ENCODE data around the gene LRP10. TPM values are rescaled to one million over a fixed set of nuclear protein-coding genes. Genes with fewer than 3 reads are reported as not detected.

The LRP10 gene
- total RNA-seq, 1 donor from 2014 or later = 40.5 TPM

GRCh38 chr14:22837114-22837749, 34.3 kb upstream of the LRP10 start:
- Mint-ChIP-seq H3K36me3 (ENCODE audit: low read depth) (peaks cover 43% of the 10 kb centered on the region), H3K27me3 (ENCODE audit: low read depth) (peaks cover 21% of the 10 kb centered on the region), H3K9me3 (no peaks in the 10 kb centered on the region), H3K27ac (no peak overlapping the region), H3K4me3 (ENCODE audit: low read depth) (peak overlapping the region; percentile 60), H3K4me1 (ENCODE audit: low read depth) (peaks cover 3% of the 10 kb centered on the region)
- intact Hi-C loops (cut with micrococcal nuclease) = no loop called here
- no peak for DNase-seq (ENCODE audit: low spot score)

GRCh38 chr14:22837750-22838538, 33.6 kb upstream of the LRP10 start:
- Mint-ChIP-seq H3K4me3 (ENCODE audit: low read depth) (no peak overlapping the region), H3K27me3 (ENCODE audit: low read depth) (peaks cover 21% of the 10 kb centered on the region), H3K4me1 (ENCODE audit: low read depth) (peaks cover 3% of the 10 kb centered on the region), H3K27ac (no peak overlapping the region), H3K9me3 (no peaks in the 10 kb centered on the region), H3K36me3 (ENCODE audit: low read depth) (peaks cover 39% of the 10 kb centered on the region)
- no peak for DNase-seq (ENCODE audit: low spot score)
- intact Hi-C loops (cut with micrococcal nuclease) = no loop called here

- peaks cover 21% of the 10 kb centered on the region for H3K27me3 Mint-ChIP-seq (ENCODE audit: low read depth)
Observed at GRCh38 chr14:22838631-22839041, 32.9 kb upstream of the LRP10 start.

GRCh38 chr14:22839159-22839779, 32.3 kb upstream of the LRP10 start:
- no peaks in the 10 kb centered on the region for H3K9me3 Mint-ChIP-seq
- no peak overlapping the region for H3K4me3 Mint-ChIP-seq (ENCODE audit: low read depth)
- peaks cover 21% of the 10 kb centered on the region for H3K27me3 Mint-ChIP-seq (ENCODE audit: low read depth)
- peaks cover 3% of the 10 kb centered on the region for H3K4me1 Mint-ChIP-seq (ENCODE audit: low read depth)
- no peak for DNase-seq (ENCODE audit: low spot score)
- no peak overlapping the region for H3K27ac Mint-ChIP-seq
- peaks cover 29% of the 10 kb centered on the region for H3K36me3 Mint-ChIP-seq (ENCODE audit: low read depth)
- intact Hi-C loops (cut with micrococcal nuclease) = no loop called here

More at GRCh38 chr14:22838631-22839041, 32.9 kb upstream of the LRP10 start:
- DNase-seq (ENCODE audit: low spot score) = no peak
- intact Hi-C loops (cut with micrococcal nuclease) = no loop called here
- no peaks in the 10 kb centered on the region for H3K9me3 Mint-ChIP-seq
- H3K36me3 Mint-ChIP-seq (ENCODE audit: low read depth) = peaks cover 35% of the 10 kb centered on the region
- no peak overlapping the region for H3K27ac Mint-ChIP-seq
- peaks cover 3% of the 10 kb centered on the region for H3K4me1 Mint-ChIP-seq (ENCODE audit: low read depth)
- H3K4me3 Mint-ChIP-seq (ENCODE audit: low read depth) = no peak overlapping the region

- H3K36me3 Mint-ChIP-seq (ENCODE audit: low read depth) = peaks cover 11% of the 10 kb centered on the region
- H3K27ac Mint-ChIP-seq = no peak overlapping the region
- no peaks in the 10 kb centered on the region for H3K9me3 Mint-ChIP-seq
- H3K27me3 Mint-ChIP-seq (ENCODE audit: low read depth) = peaks cover 18% of the 10 kb centered on the region
- DNase-seq (ENCODE audit: low spot score) = no peak
- peaks cover 3% of the 10 kb centered on the region for H3K4me1 Mint-ChIP-seq (ENCODE audit: low read depth)
- H3K4me3 Mint-ChIP-seq (ENCODE audit: low read depth) = no peak overlapping the region
- intact Hi-C loops (cut with micrococcal nuclease) = no loop called here
Observed at GRCh38 chr14:22841311-22841710, 30.2 kb upstream of the LRP10 start.

- peaks cover 3% of the 10 kb centered on the region for H3K4me1 Mint-ChIP-seq (ENCODE audit: low read depth)
- intact Hi-C loops (cut with micrococcal nuclease) = no loop called here
- no peak overlapping the region for H3K4me3 Mint-ChIP-seq (ENCODE audit: low read depth)
- no peak for DNase-seq (ENCODE audit: low spot score)
- peaks cover 9% of the 10 kb centered on the region for H3K36me3 Mint-ChIP-seq (ENCODE audit: low read depth)
- H3K27ac Mint-ChIP-seq = no peak overlapping the region
- peaks cover 19% of the 10 kb centered on the region for H3K27me3 Mint-ChIP-seq (ENCODE audit: low read depth)
- no peaks in the 10 kb centered on the region for H3K9me3 Mint-ChIP-seq
Observed at GRCh38 chr14:22841769-22842168, 29.8 kb upstream of the LRP10 start.

GRCh38 chr14:22842211-22843122, 29.1 kb upstream of the LRP10 start:
- no peak for DNase-seq (ENCODE audit: low spot score)
- H3K36me3 Mint-ChIP-seq (ENCODE audit: low read depth) = peaks cover 5% of the 10 kb centered on the region
- no peaks in the 10 kb centered on the region for H3K9me3 Mint-ChIP-seq
- no peaks in the 10 kb centered on the region for H3K4me1 Mint-ChIP-seq (ENCODE audit: low read depth)
- H3K4me3 Mint-ChIP-seq (ENCODE audit: low read depth) = no peak overlapping the region
- peaks cover 15% of the 10 kb centered on the region for H3K27me3 Mint-ChIP-seq (ENCODE audit: low read depth)
- intact Hi-C loops (cut with micrococcal nuclease) = no loop called here
- H3K27ac Mint-ChIP-seq = no peak overlapping the region

- H3K36me3 Mint-ChIP-seq (ENCODE audit: low read depth) = peaks cover 2% of the 10 kb centered on the region
- peaks cover 12% of the 10 kb centered on the region for H3K27me3 Mint-ChIP-seq (ENCODE audit: low read depth)
- H3K4me1 Mint-ChIP-seq (ENCODE audit: low read depth) = no peaks in the 10 kb centered on the region
- H3K4me3 Mint-ChIP-seq (ENCODE audit: low read depth) = no peak overlapping the region
- H3K9me3 Mint-ChIP-seq = no peaks in the 10 kb centered on the region
- DNase-seq (ENCODE audit: low spot score) = no peak
- intact Hi-C loops (cut with micrococcal nuclease) = no loop called here
- H3K27ac Mint-ChIP-seq = no peak overlapping the region
Observed at GRCh38 chr14:22843123-22843925, 28.2 kb upstream of the LRP10 start.

- Mint-ChIP-seq H3K36me3 (ENCODE audit: low read depth) (no peaks in the 10 kb centered on the region), H3K27ac (no peak overlapping the region), H3K4me3 (ENCODE audit: low read depth) (no peak overlapping the region), H3K9me3 (no peaks in the 10 kb centered on the region), H3K27me3 (ENCODE audit: low read depth) (peaks cover 8% of the 10 kb centered on the region), H3K4me1 (ENCODE audit: low read depth) (no peaks in the 10 kb centered on the region)
- DNase-seq (ENCODE audit: low spot score) = no peak
- intact Hi-C loops (cut with micrococcal nuclease) = no loop called here
Observed at GRCh38 chr14:22844221-22845102, 27.1 kb upstream of the LRP10 start.

- intact Hi-C loops (cut with micrococcal nuclease) = no loop called here
- no peaks in the 10 kb centered on the region for H3K36me3 Mint-ChIP-seq (ENCODE audit: low read depth)
- peaks cover 8% of the 10 kb centered on the region for H3K27me3 Mint-ChIP-seq (ENCODE audit: low read depth)
- no peak for DNase-seq (ENCODE audit: low spot score)
- H3K4me3 Mint-ChIP-seq (ENCODE audit: low read depth) = no peak overlapping the region
- no peaks in the 10 kb centered on the region for H3K9me3 Mint-ChIP-seq
- no peak overlapping the region for H3K27ac Mint-ChIP-seq
- H3K4me1 Mint-ChIP-seq (ENCODE audit: low read depth) = no peaks in the 10 kb centered on the region
Observed at GRCh38 chr14:22845103-22845394, 26.5 kb upstream of the LRP10 start.

GRCh38 chr14:22845821-22846625, 25.5 kb upstream of the LRP10 start:
- H3K27me3 Mint-ChIP-seq (ENCODE audit: low read depth) = peaks cover 8% of the 10 kb centered on the region
- intact Hi-C loops (cut with micrococcal nuclease) = no loop called here
- H3K4me1 Mint-ChIP-seq (ENCODE audit: low read depth) = no peaks in the 10 kb centered on the region
- H3K9me3 Mint-ChIP-seq = no peaks in the 10 kb centered on the region
- H3K27ac Mint-ChIP-seq = no peak overlapping the region
- H3K36me3 Mint-ChIP-seq (ENCODE audit: low read depth) = no peaks in the 10 kb centered on the region
- DNase-seq (ENCODE audit: low spot score) = no peak
- H3K4me3 Mint-ChIP-seq (ENCODE audit: low read depth) = no peak overlapping the region
